ENCODE results near the gene BDKRB2. TPM values are rescaled to one million over a fixed set of nuclear protein-coding genes. Genes with fewer than 3 reads are reported as not detected.

Gene BDKRB2
- polyA plus RNA-seq, 1 donor from 2014 or later, result not detected

GRCh38 chr14:96264200-96264553 is 59.5 kb downstream of the BDKRB2 start:
- no peak overlapping the region for H3K4me3 ChIP-seq (ENCODE audit: low read length)
- H3F3A ChIP-seq (ENCODE audit: insufficient read depth, low read length, poor library complexity, severe bottlenecking), result no peaks in the 10 kb centered on the region
- no peak overlapping the region for H3K4me2 ChIP-seq (ENCODE audit: low read length)
- H4K20me1 ChIP-seq (ENCODE audit: insufficient read depth), result no peaks in the 10 kb centered on the region
- TF ChIP-seq SMC3 (conservative IDR thresholded peaks at IDR 0.05; ENCODE audit: poor library complexity), result no peak
- no peak for TF ChIP-seq EP300 (conservative IDR thresholded peaks at IDR 0.05; ENCODE audit: poor library complexity, severe bottlenecking)
- H3K36me3 ChIP-seq (ENCODE audit: insufficient read depth, low read length), result no peaks in the 10 kb centered on the region
- H2AFZ ChIP-seq (ENCODE audit: low read depth, low read length), result no peak overlapping the region
- H3K9me3 ChIP-seq (ENCODE audit: low read length), result peaks cover 3% of the 10 kb centered on the region
- no peaks in the 10 kb centered on the region for H3K79me2 ChIP-seq (replicated peaks; ENCODE audit: insufficient read depth, low read length)
- no peak overlapping the region for H3K9ac ChIP-seq (ENCODE audit: low read length)
- H3K27me3 ChIP-seq (ENCODE audit: insufficient read depth, low read depth, low read length), result no peaks in the 10 kb centered on the region
- no peaks in the 10 kb centered on the region for H3K9me2 ChIP-seq (ENCODE audit: insufficient read depth, low read length)
- no peak overlapping the region for H3K27ac ChIP-seq (ENCODE audit: low read length)

GRCh38 chr14:96264853-96265252 is 60.2 kb downstream of the BDKRB2 start:
- TF ChIP-seq EZH2 (IDR thresholded peaks at IDR 0.05; ENCODE audit: borderline replicate concordance, insufficient read depth, low read length, poor library complexity, severe bottlenecking), result no peak
- no peak for TF ChIP-seq CTCF (IDR thresholded peaks at IDR 0.05; ENCODE audit: poor library complexity, severe bottlenecking)
- no peak for TF ChIP-seq MXI1 (conservative IDR thresholded peaks at IDR 0.05; ENCODE audit: poor library complexity, severe bottlenecking)
- no peak for TF ChIP-seq POLR2AphosphoS5 (IDR thresholded peaks at IDR 0.05)
- no peak for TF ChIP-seq TAF1 (IDR thresholded peaks at IDR 0.05; ENCODE audit: low read depth)
- TF ChIP-seq EP300 (conservative IDR thresholded peaks at IDR 0.05; ENCODE audit: poor library complexity, severe bottlenecking), result no peak
- TF ChIP-seq REST (IDR thresholded peaks at IDR 0.05; ENCODE audit: borderline replicate concordance), result no peak
- TF ChIP-seq SMC3 (conservative IDR thresholded peaks at IDR 0.05; ENCODE audit: poor library complexity), result no peak
- no peak for TF ChIP-seq RAD21 (conservative IDR thresholded peaks at IDR 0.05)
- Histone ChIP-seq H3K27me3 (ENCODE audit: insufficient read depth, low read depth, low read length) (no peaks in the 10 kb centered on the region), H3K9ac (ENCODE audit: low read length) (no peak overlapping the region), H3F3A (ENCODE audit: insufficient read depth, low read length, poor library complexity, severe bottlenecking) (no peaks in the 10 kb centered on the region), H2AFZ (ENCODE audit: low read depth, low read length) (no peak overlapping the region), H3K4me3 (ENCODE audit: low read length) (no peak overlapping the region), H3K4me2 (ENCODE audit: low read length) (no peak overlapping the region), H3K36me3 (ENCODE audit: insufficient read depth, low read length) (no peaks in the 10 kb centered on the region), H3K79me2 (replicated peaks; ENCODE audit: insufficient read depth, low read length) (no peaks in the 10 kb centered on the region), H3K27ac (ENCODE audit: low read length) (no peak overlapping the region), H4K20me1 (ENCODE audit: insufficient read depth) (no peaks in the 10 kb centered on the region), H3K9me3 (ENCODE audit: low read length) (peaks cover 3% of the 10 kb centered on the region), H3K9me2 (ENCODE audit: insufficient read depth, low read length) (no peaks in the 10 kb centered on the region)
